Stimulated activated CD4-positive, alpha-beta T cell treated with anti-CD3 and anti-CD28 coated beads, Interleukin-2, amount 100 ng/mL, for 24 hours (primary cell): Measurements from ENCODE around the gene TCERG1L.
A peak's percentile ranks its signal among the peaks of the same experiment; 100 is the strongest.

Experiments used
- DNase-seq, 2 donors: peaks; one replicate each; pipeline ENCODE4 v3.0.0-alpha.2; 2020

The TCERG1L gene

GRCh38 chr10:131094527-131095312, 216.8 kb downstream of the TCERG1L start:
- DNase-seq, result no peak

GRCh38 chr10:131093795-131094366, 217.6 kb downstream of the TCERG1L start:
- DNase-seq, result no peak

- DNase-seq, result no peak
These were observed 218.2 kb downstream of the TCERG1L start for GRCh38 chr10:131093346-131093745.

- no peak for DNase-seq
These were observed 218.6 kb downstream of the TCERG1L start for GRCh38 chr10:131092876-131093275.

- DNase-seq, result no peak
These were observed 219.1 kb downstream of the TCERG1L start for GRCh38 chr10:131092386-131092785.

DNA sequence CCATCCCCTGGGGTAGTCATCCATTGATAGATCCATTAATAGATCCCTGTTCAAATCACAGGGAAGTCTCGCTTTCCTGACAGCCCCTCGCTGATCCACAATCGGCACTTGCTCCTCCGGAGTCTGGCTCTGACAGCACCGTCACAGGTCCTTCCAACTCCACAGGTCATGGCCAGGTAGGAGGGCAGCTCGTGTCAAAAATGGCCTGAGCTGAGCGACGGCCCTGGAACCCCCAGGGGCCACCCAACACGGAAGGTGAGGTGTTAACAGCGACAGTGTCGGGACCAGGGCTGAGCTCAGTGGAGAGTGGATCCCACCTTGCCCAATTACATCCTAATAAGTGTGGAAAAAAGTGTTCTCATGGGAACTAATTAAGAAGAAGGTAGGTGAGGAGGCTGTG, 219.8 kb downstream of the TCERG1L start:
- DNase-seq, result no peak

- DNase-seq, result no peak
These were observed 220.5 kb downstream of the TCERG1L start for GRCh38 chr10:131090761-131091661.

- no peak for DNase-seq
These were observed 221.7 kb downstream of the TCERG1L start for GRCh38 chr10:131089861-131090260.

GRCh38 chr10:131089150-131089549, 222.4 kb downstream of the TCERG1L start:
- no peak for DNase-seq

GRCh38 chr10:131088619-131089018, 222.9 kb downstream of the TCERG1L start:
- DNase-seq, result no peak

- DNase-seq, result no peak
These were observed 223.9 kb downstream of the TCERG1L start for GRCh38 chr10:131087464-131088215.

DNA sequence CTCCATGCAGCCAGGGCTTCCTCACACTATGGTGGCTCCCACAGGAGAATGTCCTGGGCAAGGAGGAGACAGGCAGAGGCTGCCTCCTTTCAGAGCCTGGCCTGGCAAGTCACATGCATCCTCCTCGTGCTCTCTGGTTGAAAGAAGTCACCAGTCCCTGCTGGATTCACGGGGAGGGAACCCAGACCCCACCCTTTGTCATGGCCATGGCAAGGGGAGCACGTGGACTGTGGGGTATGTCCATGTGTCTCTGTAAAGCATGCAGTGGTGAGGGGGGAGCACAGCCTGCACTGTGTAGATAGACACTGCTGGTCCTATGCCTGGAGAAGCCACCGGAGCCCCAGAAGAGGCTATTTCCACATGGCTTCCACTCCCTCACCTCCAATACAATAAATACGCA, 225.0 kb downstream of the TCERG1L start:
- no peak for DNase-seq

DNA sequence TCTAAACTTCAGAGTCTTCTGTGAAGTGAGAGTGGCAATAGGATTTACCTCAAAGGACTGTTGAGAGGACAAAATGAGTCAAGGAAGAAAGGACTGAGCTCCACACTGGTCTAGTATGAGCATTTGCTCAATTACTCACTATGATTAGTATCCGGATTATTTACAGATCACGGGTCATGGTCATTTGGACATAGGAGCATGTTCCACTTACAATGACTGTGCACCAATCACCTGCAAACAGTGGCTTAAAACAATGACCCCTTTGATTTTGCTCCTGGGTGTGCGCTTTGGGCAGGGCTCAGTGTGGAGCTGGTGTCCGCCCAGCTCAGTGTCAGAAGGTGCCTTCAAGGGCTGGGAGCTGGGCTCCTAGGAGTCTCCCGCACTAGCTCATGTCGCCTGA, 225.4 kb downstream of the TCERG1L start:
- no peak for DNase-seq

DNA sequence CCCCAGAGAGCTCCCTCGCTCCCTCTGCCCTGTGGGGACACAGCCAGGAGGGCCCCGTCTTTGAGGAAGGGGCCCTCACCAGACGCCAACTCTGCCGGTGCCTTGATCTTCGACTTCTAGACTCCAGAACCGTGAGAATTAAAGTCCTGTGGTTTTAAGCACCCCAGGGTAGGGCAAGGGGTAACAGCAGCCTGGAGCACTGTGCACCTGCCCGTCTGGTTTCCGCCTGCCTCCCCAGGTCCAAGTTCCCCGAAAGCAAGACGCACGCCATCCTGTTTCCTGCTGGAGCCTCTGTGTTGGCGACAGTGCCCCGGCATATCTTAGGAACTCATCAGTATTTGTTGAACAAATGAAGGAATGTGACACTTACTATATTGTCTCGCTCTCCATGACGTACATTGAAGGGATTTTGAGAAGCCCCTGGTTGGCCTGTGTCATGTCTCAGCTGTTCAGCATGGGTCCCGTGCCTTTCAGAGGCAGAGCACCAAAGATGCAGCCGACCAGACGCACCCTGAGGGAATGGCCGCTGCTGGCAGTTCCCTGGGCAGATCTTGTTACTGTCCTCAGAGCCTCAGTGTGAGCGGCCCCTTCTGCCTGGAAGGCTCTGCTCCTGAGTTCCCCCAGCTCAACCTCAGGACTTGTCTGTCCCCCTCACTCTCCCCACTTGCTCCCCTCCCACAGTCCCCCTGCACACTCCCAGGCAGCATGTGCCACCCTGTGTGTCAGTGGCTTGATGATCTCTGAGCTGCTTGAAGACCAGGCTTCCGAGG, 226.2 kb downstream of the TCERG1L start:
- no peak for DNase-seq

DNA sequence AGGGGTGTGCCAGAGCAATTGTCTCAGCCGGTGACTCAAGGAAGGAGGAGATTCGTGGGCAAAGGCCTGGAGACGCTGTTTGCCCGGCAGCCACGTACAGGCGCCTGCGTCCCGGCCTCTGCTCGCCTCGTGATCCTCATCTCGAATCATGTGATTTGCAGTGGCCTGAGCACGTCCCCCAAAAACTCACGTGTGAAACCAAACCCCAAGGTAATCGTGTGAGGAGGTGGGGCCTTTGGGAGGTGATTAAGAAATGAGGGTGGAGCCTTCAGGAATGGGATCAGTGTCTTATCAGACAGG, 226.8 kb downstream of the TCERG1L start:
- no peak for DNase-seq

GRCh38 chr10:131083915-131084790, 227.4 kb downstream of the TCERG1L start:
- DNase-seq, result no peak

DNA sequence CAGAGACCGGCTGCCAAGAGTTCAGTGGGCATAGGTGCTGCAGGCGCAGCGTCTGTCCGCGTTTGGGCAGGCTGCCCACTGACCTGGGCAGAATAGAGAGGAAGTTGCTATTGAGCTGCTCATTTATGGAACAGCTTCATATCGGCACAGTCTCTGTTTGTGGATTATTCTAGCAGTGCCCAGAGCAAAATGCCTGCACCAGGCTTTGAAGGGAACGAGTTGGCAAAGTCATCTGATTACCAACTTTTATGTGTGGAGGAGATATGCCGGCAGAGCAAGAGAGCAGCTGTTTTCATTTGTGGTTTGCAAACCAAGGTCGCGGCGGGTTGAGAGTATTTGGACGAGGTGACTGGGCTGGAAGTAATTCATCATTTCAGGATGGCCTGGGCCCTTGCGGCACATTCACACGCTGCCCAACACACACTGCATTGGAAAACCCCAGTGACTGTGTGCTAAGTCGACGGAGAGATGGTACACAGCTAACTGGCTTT, 228.5 kb downstream of the TCERG1L start:
- no peak for DNase-seq

- no peak for DNase-seq
These were observed 229.2 kb downstream of the TCERG1L start for GRCh38 chr10:131082201-131082850.

- DNase-seq, result no peak
These were observed 229.7 kb downstream of the TCERG1L start for GRCh38 chr10:131081786-131082185.

DNA sequence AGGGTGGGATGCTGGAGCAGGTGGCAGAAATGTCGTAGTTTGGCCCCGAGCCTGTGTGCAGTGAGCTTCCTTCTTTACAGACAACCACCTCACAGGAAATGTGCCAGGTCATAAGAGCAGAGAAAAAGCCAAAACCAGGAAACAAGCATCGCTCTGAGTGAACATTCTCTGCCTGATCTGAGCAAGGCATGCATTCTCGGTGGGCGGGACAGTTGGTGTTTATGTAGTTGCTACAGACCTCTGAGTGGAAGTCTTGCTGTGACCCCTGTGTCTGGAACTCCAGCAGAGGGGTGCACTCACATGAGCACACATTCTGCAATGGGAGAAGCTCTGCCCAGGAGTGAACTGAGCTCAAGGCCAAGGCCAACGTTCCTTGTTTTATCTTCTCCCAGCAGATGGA, 230.1 kb downstream of the TCERG1L start:
- peak in 1 of 2 donors; percentile 13 for DNase-seq

GRCh38 chr10:131080571-131080970, 230.9 kb downstream of the TCERG1L start:
- no peak for DNase-seq
